H1 (cell line): ENCODE data around the gene CASP3. TPM values are rescaled to one million over a fixed set of nuclear protein-coding genes. Genes with fewer than 3 reads are reported as not detected.

Experiments
- CTCF ChIA-PET: fragments of 300-600 bp; sonication (Branson Sonifier 250); formaldehyde crosslinking; loops from one replicate; lab custom pipeline; 2021; ENCODE audit not compliant: partially characterized antibody; lab: Charles Lee
- POLR2A ChIA-PET: fragments of 300-600 bp; sonication (Branson Sonifier 250); formaldehyde crosslinking; loops from one replicate; lab custom pipeline; 2021; ENCODE audit warnings: inconsistent platforms; ENCODE audit not compliant: partially characterized antibody; lab: Charles Lee
- DNase-seq, 2 experiments: peaks; one replicate each; pipeline versions ENCODE4 v3.0.0 to v3.0.0-alpha.2; 2010 to 2022; ENCODE audit warnings: low spot score in 2 of 2, low read depth in 1 of 2, mixed read lengths in 1 of 2
- FAIRE-seq: peaks from 2 replicates; lab custom pipeline; 2011; peaks lifted over from hg19 to GRCh38; lab: Jason Lieb, UNC
- H2AFZ ChIP-seq: 2 replicates; pipeline ENCODE4 v1.8.1; 2012; ENCODE audit warnings: low read length, inconsistent platforms
- H2AK5ac ChIP-seq: 2 replicates; pipeline ENCODE4 v1.6.1; 2013; ENCODE audit warnings: low read depth, low read length
- H2BK120ac ChIP-seq: replicated peaks from 2 replicates; pipeline ENCODE3; 2013; ENCODE audit warnings: low read depth, low read length, inconsistent platforms
- H2BK12ac ChIP-seq: 2 replicates; pipeline ENCODE4 v1.6.1; 2013; ENCODE audit warnings: low read depth, low read length
- H2BK15ac ChIP-seq: 2 replicates; pipeline ENCODE4 v1.6.1; 2013; ENCODE audit warnings: low read length
- H2BK20ac ChIP-seq: 2 replicates; pipeline ENCODE4 v1.6.1; 2013; ENCODE audit warnings: low read length
- H2BK5ac ChIP-seq: 2 replicates; pipeline ENCODE4 v1.6.1; 2013; ENCODE audit warnings: low read depth, low read length
- H3K14ac ChIP-seq: 2 replicates; pipeline ENCODE4 v1.6.1; 2013; ENCODE audit warnings: inconsistent platforms; ENCODE audit not compliant: insufficient read length
- H3K18ac ChIP-seq: 2 replicates; pipeline ENCODE4 v1.6.1; 2013; ENCODE audit warnings: low read length; ENCODE audit errors: extremely low read depth
- H3K23ac ChIP-seq: 2 replicates; pipeline ENCODE4 v1.6.1; 2013; ENCODE audit warnings: inconsistent platforms; ENCODE audit not compliant: insufficient read length
- H3K23me2 ChIP-seq: 2 replicates; pipeline ENCODE4 v1.6.1; 2013; ENCODE audit warnings: low read depth, low read length
- H3K27ac ChIP-seq: 2 replicates; pipeline ENCODE4 v1.6.1; 2011; ENCODE audit warnings: low read depth, low read length, inconsistent platforms
- H3K27me3 ChIP-seq, 4 experiments: replicated peaks in 1 of 4; 1 replicate in 1 of 4; 2 replicates in 3 of 4; pipeline versions ENCODE4 v1.6.1 to v1.8.1; 2011 to 2013; ENCODE audit warnings: low read length in 3 of 4, mild to moderate bottlenecking in 3 of 4, inconsistent platforms in 2 of 4, mixed read lengths in 2 of 4, moderate library complexity in 1 of 4; ENCODE audit not compliant: control insufficient read depth in 3 of 4, insufficient read depth in 3 of 4; ENCODE audit errors: extremely low read depth in 1 of 4
- H3K36me3 ChIP-seq, 4 experiments: 2 replicates each; pipeline versions ENCODE4 v1.6.1 to v1.8.1; 2011 to 2013; ENCODE audit warnings: mild to moderate bottlenecking in 4 of 4, low read length in 3 of 4, moderate library complexity in 2 of 4, control low read depth in 1 of 4, inconsistent platforms in 1 of 4; ENCODE audit not compliant: insufficient read depth in 4 of 4, control insufficient read depth in 2 of 4
- H3K4ac ChIP-seq: replicated peaks from 2 replicates; pipeline ENCODE3; 2013; ENCODE audit warnings: low read length, low read depth, mixed read lengths, inconsistent platforms; ENCODE audit not compliant: insufficient read length
- H3K4me1 ChIP-seq, 4 experiments: replicated peaks in 1 of 4; 1 replicate in 1 of 4; 2 replicates in 3 of 4; pipeline versions ENCODE4 v1.6.1 to v1.8.1; 2011 to 2013; ENCODE audit warnings: low read length in 3 of 4, inconsistent platforms in 2 of 4, mixed read lengths in 1 of 4; ENCODE audit not compliant: insufficient read depth in 4 of 4, control insufficient read depth in 3 of 4
- H3K4me2 ChIP-seq, 2 experiments: 2 replicates each; pipeline versions ENCODE4 v1.6.1 to v1.8.1; 2011 to 2013; ENCODE audit warnings: low read depth in 2 of 2, low read length in 2 of 2, control low read depth in 1 of 2, inconsistent platforms in 1 of 2, mild to moderate bottlenecking in 1 of 2; ENCODE audit not compliant: insufficient read depth in 1 of 2
- H3K4me3 ChIP-seq, 4 experiments: fragments of 200-600, 300-600 bp in 1 of 4; sonication (generic), shearing (Covaris generic), sonication (Bioruptor Twin) in 1 of 4; 2 replicates each; pipeline versions ENCODE4 v1.5.1 to v1.8.1; 2011 to 2016; ENCODE audit warnings: low read length in 4 of 4, low read depth in 3 of 4, control low read depth in 2 of 4, inconsistent platforms in 2 of 4, mild to moderate bottlenecking in 2 of 4, mixed read lengths in 1 of 4, moderate library complexity in 1 of 4; ENCODE audit not compliant: insufficient read depth in 2 of 4; ENCODE audit errors: extremely low read depth in 1 of 4
- H3K56ac ChIP-seq: replicated peaks from 2 replicates; pipeline ENCODE3; 2013; ENCODE audit warnings: low read depth, mild to moderate bottlenecking, mixed read lengths, low read length, inconsistent platforms; ENCODE audit not compliant: insufficient read length
- H3K79me1 ChIP-seq: 2 replicates; pipeline ENCODE4 v1.6.1; 2013; ENCODE audit warnings: low read depth, low read length, control low read depth
- H3K79me2 ChIP-seq, 2 experiments: 2 replicates each; pipeline versions ENCODE4 v1.6.1 to v1.8.1; 2012 to 2013; ENCODE audit warnings: low read length in 2 of 2, mild to moderate bottlenecking in 2 of 2, inconsistent platforms in 1 of 2; ENCODE audit not compliant: insufficient read depth in 2 of 2, control insufficient read depth in 1 of 2
- H3K9ac ChIP-seq, 4 experiments: replicated peaks in 1 of 4; 1 replicate in 1 of 4; 2 replicates in 3 of 4; pipeline versions ENCODE4 v1.6.1 to v1.8.1; 2011 to 2013; ENCODE audit warnings: low read depth in 3 of 4, low read length in 3 of 4, control low read depth in 2 of 4, mild to moderate bottlenecking in 2 of 4, moderate library complexity in 2 of 4, inconsistent platforms in 1 of 4; ENCODE audit errors: extremely low read depth in 1 of 4
- H3K9me3 ChIP-seq, 2 experiments: 2 replicates each; pipeline versions ENCODE4 v1.6.1 to v1.8.1; 2012 to 2013; ENCODE audit warnings: mild to moderate bottlenecking in 2 of 2, moderate library complexity in 2 of 2, control low read depth in 1 of 2, inconsistent platforms in 1 of 2, low read depth in 1 of 2, low read length in 1 of 2, mixed read lengths in 1 of 2; ENCODE audit not compliant: insufficient read depth in 2 of 2
- H4K20me1 ChIP-seq, 2 experiments: replicated peaks in 1 of 2; 2 replicates each; pipeline versions ENCODE3 to v1.8.1; 2011 to 2013; ENCODE audit warnings: inconsistent platforms in 2 of 2, low read length in 2 of 2, mild to moderate bottlenecking in 1 of 2; ENCODE audit not compliant: insufficient read depth in 2 of 2, control insufficient read depth in 1 of 2
- H4K5ac ChIP-seq: 2 replicates; pipeline ENCODE4 v1.6.1; 2013; ENCODE audit warnings: low read length, low read depth, mixed read lengths, inconsistent platforms; ENCODE audit not compliant: insufficient read length
- H4K8ac ChIP-seq: 2 replicates; pipeline ENCODE4 v1.8.0; 2013; ENCODE audit warnings: mild to moderate bottlenecking, moderate library complexity, low read length, inconsistent platforms; ENCODE audit not compliant: insufficient read depth; ENCODE audit errors: extremely low read depth
- H4K91ac ChIP-seq: replicated peaks from 2 replicates; pipeline ENCODE3; 2013; ENCODE audit warnings: low read length, mixed read lengths, inconsistent platforms; ENCODE audit not compliant: insufficient read length
- BCL11A ChIP-seq, 2 experiments: IDR thresholded peaks; one replicate each; pipeline ENCODE4 v1.6.1; 2011; ENCODE audit warnings: low read depth in 2 of 2, low read length in 2 of 2, mild to moderate bottlenecking in 2 of 2
- E2F6 ChIP-seq: IDR thresholded peaks from 2 replicates; pipeline ENCODE4 v1.6.1; 2012; ENCODE audit warnings: inconsistent platforms
- EP300 ChIP-seq, 2 experiments: IDR thresholded peaks; 1 replicate in 1 of 2; 2 replicates in 1 of 2; pipeline ENCODE4 v1.6.1; 2011 to 2012; ENCODE audit warnings: low read depth in 2 of 2, low read length in 2 of 2, mild to moderate bottlenecking in 2 of 2, borderline replicate concordance in 1 of 2, inconsistent platforms in 1 of 2, moderate library complexity in 1 of 2
- MAX ChIP-seq: IDR thresholded peaks from 2 replicates; pipeline ENCODE4 v1.6.1; 2012; ENCODE audit warnings: inconsistent platforms
- NRF1 ChIP-seq: IDR thresholded peaks from 2 replicates; pipeline ENCODE4 v1.6.1; 2011; ENCODE audit warnings: mild to moderate bottlenecking, low read depth, low read length, improper control_type of control experiment
- RAD21 ChIP-seq, 2 experiments: IDR thresholded peaks in 1 of 2; conservative IDR thresholded peaks in 1 of 2; 2 replicates each; pipeline ENCODE4 v1.6.1; 2011; ENCODE audit warnings: low read depth in 2 of 2, low read length in 2 of 2, improper control_type of control experiment in 1 of 2, inconsistent platforms in 1 of 2, mild to moderate bottlenecking in 1 of 2, moderate library complexity in 1 of 2
- RXRA ChIP-seq: IDR thresholded peaks from 2 replicates; pipeline ENCODE4 v1.6.1; 2011; ENCODE audit warnings: low read depth, mild to moderate bottlenecking, low read length, moderate library complexity; ENCODE audit not compliant: insufficient read depth
- SIN3A ChIP-seq, 2 experiments: IDR thresholded peaks in 1 of 2; conservative IDR thresholded peaks in 1 of 2; 2 replicates each; pipeline ENCODE4 v1.6.1; 2011 to 2012; ENCODE audit warnings: low read length in 2 of 2, improper control_type of control experiment in 1 of 2, low read depth in 1 of 2, mild to moderate bottlenecking in 1 of 2
- SUZ12 ChIP-seq: fragments of 200-600 bp; sonication (generic); IDR thresholded peaks from 2 replicates; pipeline ENCODE4 v1.6.1; 2012; ENCODE audit warnings: mild to moderate bottlenecking, inconsistent platforms, low read length, moderate library complexity, mixed read lengths
- USF2 ChIP-seq: IDR thresholded peaks from 2 replicates; pipeline ENCODE4 v1.6.1; 2011; ENCODE audit warnings: low read length, improper control_type of control experiment
- WGBS, 2 experiments: shearing (Covaris generic) in 1 of 2; methylation state at CpG; one replicate each; pipeline versions ENCODE4 v1.1.6 to v1.1.7; 2013 to 2015; ENCODE audit warnings: low lambda C conversion rate in 2 of 2, mixed read lengths in 2 of 2, inconsistent platforms in 1 of 2, low coverage in 1 of 2, missing lambda C conversion rate in 1 of 2; ENCODE audit not compliant: insufficient replicate concordance in 2 of 2, insufficient coverage in 1 of 2, insufficient read length in 1 of 2; ENCODE audit errors: extremely low coverage in 1 of 2, missing lambda C conversion rate in 1 of 2; 5-methylcytosine and 5-hydroxymethylcytosine counted together
- polyA plus RNA-seq, 7 experiments: library from polyadenylated mRNA; depleted of rRNA in 3 of 7; stranded (reverse) in 5 of 7; unstranded in 2 of 7; fragments of >200 nt in 5 of 7; fragments of 200-250 nt in 2 of 7; gene quantifications; 1 replicate in 5 of 7; 2 replicates in 1 of 7; 4 replicates in 1 of 7; pipeline versions ENCODE4 v1.2.1 to v1.2.3, GENCODE V29; 2011 to 2013; ENCODE audit warnings: missing spikeins in 2 of 7, mixed read lengths in 2 of 7
- total RNA-seq: library from RNA; stranded (reverse); fragmentation: NEBNext Ultra II Directional; extraction: Animal tissue kit (Norgen Biotek cat#: 25700); gene quantifications from 2 replicates; pipeline ENCODE4 v1.2.1, GENCODE V29; 2021

The CASP3 gene
- total and polyA plus RNA-seq, 2 of the 8 experiments (the other 6 are each of a cell fraction or from before 2014, with no cell fraction given), result 27.8 to 82.5 TPM

GRCh38 chr4:184697956-184698355, 48.7 kb upstream of the CASP3 start:
- H3K18ac ChIP-seq, result no peak overlapping the region
- no peak overlapping the region for H3K23ac ChIP-seq
- no peaks in the 10 kb centered on the region for H3K23me2 ChIP-seq
- peaks cover 7 to 88% (median 49%) of the 10 kb centered on the region in 4 experiments; a peak in 7 of 8 replicates for H3K36me3 ChIP-seq
- no peak overlapping the region for H2AFZ ChIP-seq
- no peak overlapping the region for H3K9ac ChIP-seq
- ChIA-PET POLR2A (no interaction called here), CTCF (interaction anchor here (0.9 to 1.4 kb wide), 2 partner anchors 9 to 434 kb away, joined by 3 to 5 read pairs; no protein-coding TSS in a partner anchor)
- H2BK120ac ChIP-seq, result no peak overlapping the region
- FAIRE-seq, result no peak
- H3K4me1 ChIP-seq, result 0 out of 7 replicates have a peak, but pooled peaks cover 0 to 3% (median 0%) of the 10 kb centered on the region in 4 experiments
- no peak overlapping the region for H3K56ac ChIP-seq
- no peak overlapping the region for H4K91ac ChIP-seq
- H3K27me3 ChIP-seq, result no peaks in the 10 kb centered on the region
- 98% methylated on average over 3 of the region's 3 CpGs; no CpG with 5 or more reads in 1 of the 2 experiments for WGBS, 2 experiments
- H3K27ac ChIP-seq, result no peak overlapping the region
- H3K4ac ChIP-seq, result no peak overlapping the region
- H3K79me1 ChIP-seq, result no peaks in the 10 kb centered on the region
- H3K4me3 ChIP-seq, result no peak overlapping the region
- no peaks in the 10 kb centered on the region for H3K79me2 ChIP-seq
- H2BK12ac ChIP-seq, result no peak overlapping the region
- no peak overlapping the region for H4K8ac ChIP-seq
- H4K5ac ChIP-seq, result no peak overlapping the region
- peaks cover 0 to 2% of the 10 kb centered on the region in 2 experiments for H4K20me1 ChIP-seq
- H2BK5ac ChIP-seq, result no peak overlapping the region
- no peak overlapping the region for H2BK15ac ChIP-seq
- no peaks in the 10 kb centered on the region for H3K9me3 ChIP-seq
- H2BK20ac ChIP-seq, result no peak overlapping the region
- no peak overlapping the region for H3K14ac ChIP-seq
- no peak overlapping the region for H2AK5ac ChIP-seq
- no peak for DNase-seq
- no peak overlapping the region for H3K4me2 ChIP-seq
- TF ChIP-seq RXRA, result no peak
- no peak for TF ChIP-seq SUZ12
- TF ChIP-seq RAD21 (IDR thresholded peaks at IDR 0.05 in 1 of 2, conservative IDR thresholded peaks at IDR 0.05 in 1 of 2; ENCODE audit: low read depth in 2 of 2, low read length in 2 of 2), result no peak
- no peak for TF ChIP-seq E2F6
- TF ChIP-seq MAX, result no peak
- no peak for TF ChIP-seq NRF1
- no peak for TF ChIP-seq BCL11A (IDR thresholded peaks at IDR 0.05; ENCODE audit: low read depth in 2 of 2, low read length in 2 of 2)
- TF ChIP-seq USF2, result no peak
- TF ChIP-seq SIN3A (conservative IDR thresholded peaks at IDR 0.05 in 1 of 2, IDR thresholded peaks at IDR 0.05 in 1 of 2; ENCODE audit: low read depth in 1 of 2, low read length in 2 of 2), result no peak
- no peak for TF ChIP-seq EP300 (IDR thresholded peaks at IDR 0.05; ENCODE audit: borderline replicate concordance in 1 of 2, low read depth in 2 of 2, low read length in 2 of 2)
